OCI-LY3 (cell line): ENCODE results near the gene ITPKA.

ENCODE experiments used
- H2AFZ ChIP-seq: fragments of 200-600, 300-600 bp; shearing (Covaris generic); 2 replicates; pipeline ENCODE4 v1.6.0; 2014; ENCODE audit warnings: antibody characterized with exemption, low read depth, low read length
- H3K27ac ChIP-seq: fragments of 200-600, 300-600 bp; sonication (generic); 2 replicates; pipeline ENCODE4 v1.5.1; 2014; ENCODE audit warnings: mild to moderate bottlenecking, low read length, moderate library complexity, mixed read lengths
- H3K27me3 ChIP-seq: fragments of 200-600, 300-600 bp; sonication (generic); 2 replicates; pipeline ENCODE4 v1.6.1; 2014; ENCODE audit warnings: low read depth, low read length, mixed read lengths
- H3K36me3 ChIP-seq: fragments of 200-600, 300-600 bp; sonication (generic); replicated peaks from 2 replicates; pipeline ENCODE3; 2014; ENCODE audit warnings: low read depth, low read length, mixed read lengths
- H3K4me1 ChIP-seq: fragments of 300-600, 200-600 bp; sonication (generic); 2 replicates; pipeline ENCODE4 v1.6.1; 2014; ENCODE audit warnings: low read length, mixed read lengths
- H3K4me2 ChIP-seq: fragments of 200-600, 300-600 bp; sonication (generic); 2 replicates; pipeline ENCODE4 v1.6.1; 2014; ENCODE audit warnings: low read length, mixed read lengths
- H3K4me3 ChIP-seq: fragments of 300-600, 200-600 bp; sonication (generic); 2 replicates; pipeline ENCODE4 v1.5.1; 2014; ENCODE audit warnings: antibody characterized with exemption, mild to moderate bottlenecking, low read length, moderate library complexity
- H3K79me2 ChIP-seq: fragments of 300-600, 200-600 bp; shearing (Covaris generic); 2 replicates; pipeline ENCODE4 v1.6.1; 2014; ENCODE audit warnings: mild to moderate bottlenecking, low read length, mixed read lengths
- H3K9ac ChIP-seq: fragments of 300-600, 200-600 bp; shearing (Covaris generic); 2 replicates; pipeline ENCODE4 v1.6.0; 2014; ENCODE audit warnings: mild to moderate bottlenecking, low read length, moderate library complexity
- H3K9me3 ChIP-seq: fragments of 200-600, 300-600 bp; shearing (Covaris generic); 2 replicates; pipeline ENCODE4 v1.6.1; 2014; ENCODE audit warnings: low read length, mixed read lengths; ENCODE audit not compliant: insufficient read depth
- H4K20me1 ChIP-seq: fragments of 200-600, 300-600 bp; sonication (generic); 2 replicates; pipeline ENCODE4 v1.6.1; 2016; ENCODE audit warnings: low read length, mixed read lengths; ENCODE audit not compliant: insufficient read depth
- CTCF ChIP-seq: fragments of 200-600, 300-600 bp; sonication (generic); IDR thresholded peaks from 2 replicates; pipeline ENCODE4 v1.5.1; 2014; ENCODE audit warnings: antibody characterized with exemption, low read length, low read depth
- EZH2phosphoT487 ChIP-seq: fragments of 200-600 bp; shearing (Covaris generic); IDR thresholded peaks from 2 replicates; pipeline ENCODE4 v1.6.1; 2018; ENCODE audit warnings: antibody characterized with exemption, mixed run types, low read depth

Gene ITPKA

GRCh38 chr15:41494922-41495735, 1.5 kb downstream of the ITPKA start:
- Histone ChIP-seq H3K9me3 (no peaks in the 10 kb centered on the region), H3K4me2 (no peak overlapping the region), H3K36me3 (no peaks in the 10 kb centered on the region), H3K27ac (no peak overlapping the region), H3K79me2 (no peaks in the 10 kb centered on the region), H3K4me3 (no peak overlapping the region), H4K20me1 (no peaks in the 10 kb centered on the region), H3K4me1 (peaks cover 10% of the 10 kb centered on the region), H3K9ac (no peak overlapping the region), H2AFZ (no peak overlapping the region), H3K27me3 (no peaks in the 10 kb centered on the region)
- TF ChIP-seq EZH2phosphoT487 = no peak
- TF ChIP-seq CTCF = no peak

- H3K27me3 ChIP-seq = no peaks in the 10 kb centered on the region
- H4K20me1 ChIP-seq = no peaks in the 10 kb centered on the region
- H3K4me3 ChIP-seq = no peak overlapping the region
- H3K27ac ChIP-seq = no peak overlapping the region
- no peaks in the 10 kb centered on the region for H3K9me3 ChIP-seq
- peaks cover 4% of the 10 kb centered on the region; the same call in 1 of the 2 replicates for H3K4me1 ChIP-seq
- TF ChIP-seq CTCF (no peak), EZH2phosphoT487 (no peak)
- H2AFZ ChIP-seq = no peak overlapping the region
- H3K4me2 ChIP-seq = no peak overlapping the region
- no peak overlapping the region for H3K9ac ChIP-seq
- H3K36me3 ChIP-seq = no peaks in the 10 kb centered on the region
- H3K79me2 ChIP-seq = no peaks in the 10 kb centered on the region
Measured at GRCh38 chr15:41495736-41496599, 2.3 kb downstream of the ITPKA start.

- Histone ChIP-seq H3K27ac (no peak overlapping the region), H2AFZ (no peak overlapping the region), H3K4me2 (no peak overlapping the region), H3K36me3 (no peaks in the 10 kb centered on the region), H4K20me1 (no peaks in the 10 kb centered on the region), H3K4me1 (no peaks in the 10 kb centered on the region), H3K4me3 (no peak overlapping the region), H3K9me3 (no peaks in the 10 kb centered on the region), H3K27me3 (no peaks in the 10 kb centered on the region), H3K9ac (no peak overlapping the region), H3K79me2 (no peaks in the 10 kb centered on the region)
- TF ChIP-seq CTCF (no peak), EZH2phosphoT487 (no peak)
Measured at GRCh38 chr15:41498657-41499056, 5.0 kb downstream of the ITPKA start.
